Measurements from ENCODE around the gene ZGRF1. TPM values are rescaled to one million over a fixed set of nuclear protein-coding genes. Genes with fewer than 3 reads are reported as not detected.
A peak's percentile ranks its signal among the peaks of the same experiment; 100 is the strongest.

The ZGRF1 gene
- total and polyA plus RNA-seq, 10 of the 15 experiments (the other 5 are each of a cell fraction or from before 2014, with no cell fraction given) = 8.5 to 32.1 (median 20.1) TPM

DNA sequence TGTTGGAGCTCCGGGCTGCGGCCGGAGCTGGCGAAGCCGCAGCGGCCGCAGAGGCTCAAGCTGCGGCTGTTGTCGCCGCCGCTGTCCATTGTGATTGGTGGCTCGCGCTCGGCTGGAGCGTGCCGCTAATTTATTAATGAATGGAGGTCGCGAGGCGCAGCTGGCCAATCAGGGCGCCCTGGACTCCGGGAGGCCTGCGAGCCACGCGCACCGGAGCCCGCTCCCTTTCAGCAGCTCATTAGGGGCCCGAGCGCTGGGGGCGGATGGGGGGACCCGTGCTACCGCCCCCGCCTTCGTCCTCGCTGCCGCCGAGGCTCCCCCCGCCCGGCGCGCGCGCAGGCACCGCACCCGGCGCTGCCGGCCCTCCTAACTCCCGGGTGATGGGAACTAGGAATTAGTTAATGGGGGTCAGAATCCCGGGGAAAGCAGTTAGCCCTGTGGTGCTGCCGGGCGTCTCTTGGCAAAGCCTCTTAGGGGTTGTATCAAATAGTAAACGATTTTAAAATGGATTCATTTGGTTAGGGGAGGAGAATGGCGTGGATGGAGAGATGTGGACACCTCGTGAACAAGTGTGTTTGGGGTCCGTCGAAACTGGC is 120.1 kb downstream of the ZGRF1 start (continued):
- 0 out of 2 replicates have a peak, but pooled peaks have one; percentile 36 for TF ChIP-seq BACH1 (IDR thresholded peaks at IDR 0.05; ENCODE audit: borderline replicate concordance)
- TF ChIP-seq WRNIP1 (IDR thresholded peaks at IDR 0.05; ENCODE audit: borderline replicate concordance, low read depth, low read length) = no peak
- TF ChIP-seq, protein P1, sequence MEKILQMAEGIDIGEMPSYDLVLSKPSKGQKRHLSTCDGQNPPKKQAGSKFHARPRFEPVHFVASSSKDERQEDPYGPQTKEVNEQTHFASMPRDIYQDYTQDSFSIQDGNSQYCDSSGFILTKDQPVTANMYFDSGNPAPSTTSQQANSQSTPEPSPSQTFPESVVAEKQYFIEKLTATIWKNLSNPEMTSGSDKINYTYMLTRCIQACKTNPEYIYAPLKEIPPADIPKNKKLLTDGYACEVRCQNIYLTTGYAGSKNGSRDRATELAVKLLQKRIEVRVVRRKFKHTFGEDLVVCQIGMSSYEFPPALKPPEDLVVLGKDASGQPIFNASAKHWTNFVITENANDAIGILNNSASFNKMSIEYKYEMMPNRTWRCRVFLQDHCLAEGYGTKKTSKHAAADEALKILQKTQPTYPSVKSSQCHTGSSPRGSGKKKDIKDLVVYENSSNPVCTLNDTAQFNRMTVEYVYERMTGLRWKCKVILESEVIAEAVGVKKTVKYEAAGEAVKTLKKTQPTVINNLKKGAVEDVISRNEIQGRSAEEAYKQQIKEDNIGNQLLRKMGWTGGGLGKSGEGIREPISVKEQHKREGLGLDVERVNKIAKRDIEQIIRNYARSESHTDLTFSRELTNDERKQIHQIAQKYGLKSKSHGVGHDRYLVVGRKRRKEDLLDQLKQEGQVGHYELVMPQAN (conservative IDR thresholded peaks at IDR 0.05) = peak; percentile 71; the same call in 1 of the 2 replicates
- TF ChIP-seq MTA3 (IDR thresholded peaks at IDR 0.05; ENCODE audit: borderline replicate concordance, low read length) = no peak
- TF ChIP-seq MEF2A (IDR thresholded peaks at IDR 0.05; ENCODE audit: insufficient read depth, low read depth, low read length) = no peak
- TF ChIP-seq SMARCA5 (IDR thresholded peaks at IDR 0.05) = no peak
- peak; percentile 72 for TF ChIP-seq DPF2 (IDR thresholded peaks at IDR 0.05)
- peak; percentile 50 for TF ChIP-seq ZNF24 (IDR thresholded peaks at IDR 0.05)
- no peak for TF ChIP-seq SREBF1 (IDR thresholded peaks at IDR 0.05; ENCODE audit: low read length)
- no peak for TF ChIP-seq NFYA (IDR thresholded peaks at IDR 0.05; ENCODE audit: borderline replicate concordance, low read depth, low read length)
- no peak for TF ChIP-seq SP1 (IDR thresholded peaks at IDR 0.05; ENCODE audit: low read depth, low read length)
- no peak for TF ChIP-seq HDGF (IDR thresholded peaks at IDR 0.05)
- TF ChIP-seq RELA (IDR thresholded peaks at IDR 0.05; ENCODE audit: borderline replicate concordance, partially characterized antibody) = no peak
- no peak for TF ChIP-seq SREBF2 (IDR thresholded peaks at IDR 0.05; ENCODE audit: low read length)
- TF ChIP-seq ZBED1 (IDR thresholded peaks at IDR 0.05; ENCODE audit: borderline replicate concordance) = no peak
- no peak for TF ChIP-seq TCF3 (IDR thresholded peaks at IDR 0.05; ENCODE audit: borderline replicate concordance, insufficient read depth, low read depth, low read length)
- TF ChIP-seq, protein P2, sequence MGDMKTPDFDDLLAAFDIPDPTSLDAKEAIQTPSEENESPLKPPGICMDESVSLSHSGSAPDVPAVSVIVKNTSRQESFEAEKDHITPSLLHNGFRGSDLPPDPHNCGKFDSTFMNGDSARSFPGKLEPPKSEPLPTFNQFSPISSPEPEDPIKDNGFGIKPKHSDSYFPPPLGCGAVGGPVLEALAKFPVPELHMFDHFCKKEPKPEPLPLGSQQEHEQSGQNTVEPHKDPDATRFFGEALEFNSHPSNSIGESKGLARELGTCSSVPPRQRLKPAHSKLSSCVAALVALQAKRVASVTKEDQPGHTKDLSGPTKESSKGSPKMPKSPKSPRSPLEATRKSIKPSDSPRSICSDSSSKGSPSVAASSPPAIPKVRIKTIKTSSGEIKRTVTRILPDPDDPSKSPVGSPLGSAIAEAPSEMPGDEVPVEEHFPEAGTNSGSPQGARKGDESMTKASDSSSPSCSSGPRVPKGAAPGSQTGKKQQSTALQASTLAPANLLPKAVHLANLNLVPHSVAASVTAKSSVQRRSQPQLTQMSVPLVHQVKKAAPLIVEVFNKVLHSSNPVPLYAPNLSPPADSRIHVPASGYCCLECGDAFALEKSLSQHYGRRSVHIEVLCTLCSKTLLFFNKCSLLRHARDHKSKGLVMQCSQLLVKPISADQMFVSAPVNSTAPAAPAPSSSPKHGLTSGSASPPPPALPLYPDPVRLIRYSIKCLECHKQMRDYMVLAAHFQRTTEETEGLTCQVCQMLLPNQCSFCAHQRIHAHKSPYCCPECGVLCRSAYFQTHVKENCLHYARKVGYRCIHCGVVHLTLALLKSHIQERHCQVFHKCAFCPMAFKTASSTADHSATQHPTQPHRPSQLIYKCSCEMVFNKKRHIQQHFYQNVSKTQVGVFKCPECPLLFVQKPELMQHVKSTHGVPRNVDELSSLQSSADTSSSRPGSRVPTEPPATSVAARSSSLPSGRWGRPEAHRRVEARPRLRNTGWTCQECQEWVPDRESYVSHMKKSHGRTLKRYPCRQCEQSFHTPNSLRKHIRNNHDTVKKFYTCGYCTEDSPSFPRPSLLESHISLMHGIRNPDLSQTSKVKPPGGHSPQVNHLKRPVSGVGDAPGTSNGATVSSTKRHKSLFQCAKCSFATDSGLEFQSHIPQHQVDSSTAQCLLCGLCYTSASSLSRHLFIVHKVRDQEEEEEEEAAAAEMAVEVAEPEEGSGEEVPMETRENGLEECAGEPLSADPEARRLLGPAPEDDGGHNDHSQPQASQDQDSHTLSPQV (IDR thresholded peaks at IDR 0.05) = no peak
- TF ChIP-seq, protein P3, sequence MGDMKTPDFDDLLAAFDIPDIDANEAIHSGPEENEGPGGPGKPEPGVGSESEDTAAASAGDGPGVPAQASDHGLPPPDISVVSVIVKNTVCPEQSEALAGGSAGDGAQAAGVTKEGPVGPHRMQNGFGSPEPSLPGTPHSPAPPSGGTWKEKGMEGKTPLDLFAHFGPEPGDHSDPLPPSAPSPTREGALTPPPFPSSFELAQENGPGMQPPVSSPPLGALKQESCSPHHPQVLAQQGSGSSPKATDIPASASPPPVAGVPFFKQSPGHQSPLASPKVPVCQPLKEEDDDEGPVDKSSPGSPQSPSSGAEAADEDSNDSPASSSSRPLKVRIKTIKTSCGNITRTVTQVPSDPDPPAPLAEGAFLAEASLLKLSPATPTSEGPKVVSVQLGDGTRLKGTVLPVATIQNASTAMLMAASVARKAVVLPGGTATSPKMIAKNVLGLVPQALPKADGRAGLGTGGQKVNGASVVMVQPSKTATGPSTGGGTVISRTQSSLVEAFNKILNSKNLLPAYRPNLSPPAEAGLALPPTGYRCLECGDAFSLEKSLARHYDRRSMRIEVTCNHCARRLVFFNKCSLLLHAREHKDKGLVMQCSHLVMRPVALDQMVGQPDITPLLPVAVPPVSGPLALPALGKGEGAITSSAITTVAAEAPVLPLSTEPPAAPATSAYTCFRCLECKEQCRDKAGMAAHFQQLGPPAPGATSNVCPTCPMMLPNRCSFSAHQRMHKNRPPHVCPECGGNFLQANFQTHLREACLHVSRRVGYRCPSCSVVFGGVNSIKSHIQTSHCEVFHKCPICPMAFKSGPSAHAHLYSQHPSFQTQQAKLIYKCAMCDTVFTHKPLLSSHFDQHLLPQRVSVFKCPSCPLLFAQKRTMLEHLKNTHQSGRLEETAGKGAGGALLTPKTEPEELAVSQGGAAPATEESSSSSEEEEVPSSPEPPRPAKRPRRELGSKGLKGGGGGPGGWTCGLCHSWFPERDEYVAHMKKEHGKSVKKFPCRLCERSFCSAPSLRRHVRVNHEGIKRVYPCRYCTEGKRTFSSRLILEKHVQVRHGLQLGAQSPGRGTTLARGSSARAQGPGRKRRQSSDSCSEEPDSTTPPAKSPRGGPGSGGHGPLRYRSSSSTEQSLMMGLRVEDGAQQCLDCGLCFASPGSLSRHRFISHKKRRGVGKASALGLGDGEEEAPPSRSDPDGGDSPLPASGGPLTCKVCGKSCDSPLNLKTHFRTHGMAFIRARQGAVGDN (IDR thresholded peaks at IDR 0.05) = 0 out of 2 replicates have a peak, but pooled peaks have one; percentile 56

All from GM12878 (cell line).